Liver (tissue), 5 donors: ENCODE results near the gene CTNNA1. TPM values are rescaled to one million over a fixed set of nuclear protein-coding genes. Genes with fewer than 3 reads are reported as not detected.

ENCODE experiments used
- polyA plus RNA-seq, 2 donors: library from polyadenylated mRNA; stranded (reverse) in 1 of 2; unstranded in 1 of 2; fragments of 200-250 nt in 1 of 2; fragments of >200 nt in 1 of 2; fragmentation: Nextera tagmentation in 1 of 2; extraction: Ambion mirVana in 1 of 2; gene quantifications; one replicate each; pipeline versions ENCODE4 v1.2.1 to v1.2.3, GENCODE V29; 2013 to 2015
- total RNA-seq, 2 donors: library from RNA; depleted of rRNA; stranded (reverse); fragments of >200 nt; gene quantifications; one replicate each; pipeline ENCODE4 v1.2.3, GENCODE V29; 2014
- TF ChIP-seq, protein P1 (sequence below): IDR thresholded peaks from 2 replicates; pipeline ENCODE4 v1.6.1; 2016; ENCODE audit warnings: antibody characterized with exemption
- donor health status: healthy.
- donor health status: healthy.
- donor health status: healthy.

Gene CTNNA1
- total and polyA plus RNA-seq, 4 donors = 39.9 to 150 (median 103) TPM

DNA sequence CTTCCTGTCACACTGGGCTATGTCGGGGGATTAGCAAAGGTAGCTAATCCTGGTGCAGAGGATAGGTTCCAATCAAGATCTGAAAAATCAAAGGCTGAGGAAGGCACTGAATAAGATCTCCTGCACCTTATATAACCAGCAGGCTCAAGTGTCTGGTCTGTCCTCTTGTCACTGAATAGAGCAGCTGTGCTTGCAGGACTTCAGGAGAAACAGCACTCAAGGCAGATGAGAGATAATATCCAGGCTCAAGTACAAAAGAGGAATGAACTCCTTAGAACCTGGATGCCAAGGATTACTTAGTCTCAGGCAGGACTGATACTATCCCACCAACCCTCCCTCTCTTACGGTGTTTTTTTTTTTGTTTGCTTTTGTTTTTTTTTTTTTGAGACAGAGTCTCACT, 230.8 kb downstream of the CTNNA1 start (continued):
- TF ChIP-seq, protein P1, sequence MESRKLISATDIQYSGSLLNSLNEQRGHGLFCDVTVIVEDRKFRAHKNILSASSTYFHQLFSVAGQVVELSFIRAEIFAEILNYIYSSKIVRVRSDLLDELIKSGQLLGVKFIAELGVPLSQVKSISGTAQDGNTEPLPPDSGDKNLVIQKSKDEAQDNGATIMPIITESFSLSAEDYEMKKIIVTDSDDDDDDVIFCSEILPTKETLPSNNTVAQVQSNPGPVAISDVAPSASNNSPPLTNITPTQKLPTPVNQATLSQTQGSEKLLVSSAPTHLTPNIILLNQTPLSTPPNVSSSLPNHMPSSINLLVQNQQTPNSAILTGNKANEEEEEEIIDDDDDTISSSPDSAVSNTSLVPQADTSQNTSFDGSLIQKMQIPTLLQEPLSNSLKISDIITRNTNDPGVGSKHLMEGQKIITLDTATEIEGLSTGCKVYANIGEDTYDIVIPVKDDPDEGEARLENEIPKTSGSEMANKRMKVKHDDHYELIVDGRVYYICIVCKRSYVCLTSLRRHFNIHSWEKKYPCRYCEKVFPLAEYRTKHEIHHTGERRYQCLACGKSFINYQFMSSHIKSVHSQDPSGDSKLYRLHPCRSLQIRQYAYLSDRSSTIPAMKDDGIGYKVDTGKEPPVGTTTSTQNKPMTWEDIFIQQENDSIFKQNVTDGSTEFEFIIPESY = no peak

Other genes with a start within 250 kb of the CTNNA1 start
- gene ETF1, start 210.2 kb upstream of the CTNNA1 start, total RNA-seq = 10 to 100 TPM; 37.7 to 39.7 TPM
- gene ETF1, start 210.2 kb upstream of the CTNNA1 start, polyA plus RNA-seq = 10 to 100 TPM; 21.7 to 24.5 TPM
- 100 to 1,000 TPM; 221 to 378 TPM for gene HSPA9, start 178.0 kb upstream of the CTNNA1 start, total RNA-seq
- gene HSPA9, start 178.0 kb upstream of the CTNNA1 start, polyA plus RNA-seq = 100 to 1,000 TPM; 228 to 248 TPM
- under 1 TPM in 1 of 2 donors, not detected in 1; 0.08 TPM for gene LRRTM2, start 121.9 kb downstream of the CTNNA1 start, total RNA-seq
- gene LRRTM2, start 121.9 kb downstream of the CTNNA1 start, polyA plus RNA-seq = under 1 TPM; 0.24 to 0.71 TPM